ENCODE data around the gene SLC25A42.

SLC25A42 gene

DNA sequence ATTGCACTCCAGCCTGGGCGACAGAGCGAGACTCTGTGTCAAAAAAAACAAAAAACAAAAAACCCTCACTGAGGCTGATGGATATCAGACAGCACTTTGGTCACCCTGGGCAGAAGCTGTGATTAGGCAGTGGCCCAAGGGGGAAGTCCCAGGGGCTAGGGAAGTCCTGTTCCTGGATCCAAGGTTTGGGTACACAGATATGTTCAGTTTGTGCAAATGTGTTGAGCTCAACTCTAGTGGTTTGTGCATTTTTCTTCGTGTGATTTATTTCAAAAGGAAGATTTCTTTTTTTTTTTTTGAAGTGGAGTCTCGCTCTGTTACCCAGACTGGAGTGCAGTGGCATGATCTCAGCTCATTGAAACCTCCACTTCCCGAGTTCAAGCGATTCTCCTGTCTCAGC is 94.0 kb downstream of the SLC25A42 start:
- in situ Hi-C loops (cut with HindIII; ENCODE audit: low sequenced_read_pairs) = no loop called here

DNA sequence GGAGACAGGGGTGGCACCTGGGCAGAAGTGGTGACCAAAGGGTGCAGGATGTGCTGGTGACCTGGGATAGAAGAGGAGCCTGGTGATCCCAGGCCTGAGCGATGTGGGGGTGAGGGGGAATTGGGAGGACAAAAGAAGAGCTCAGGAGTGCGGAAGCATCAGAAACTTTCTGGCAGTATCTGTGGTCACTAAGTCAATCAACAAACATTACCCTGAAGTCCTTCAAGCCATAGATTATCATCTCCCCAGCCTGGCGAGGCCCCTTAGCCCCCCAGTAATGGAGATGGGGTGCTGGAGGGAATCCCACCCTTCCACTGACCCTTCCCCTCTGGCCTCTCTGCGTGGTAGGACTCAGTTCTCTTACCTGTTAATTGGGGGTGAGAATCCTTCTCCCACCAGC is 95.7 kb downstream of the SLC25A42 start:
- in situ Hi-C loops (cut with HindIII; ENCODE audit: low sequenced_read_pairs) = no loop called here

DNA sequence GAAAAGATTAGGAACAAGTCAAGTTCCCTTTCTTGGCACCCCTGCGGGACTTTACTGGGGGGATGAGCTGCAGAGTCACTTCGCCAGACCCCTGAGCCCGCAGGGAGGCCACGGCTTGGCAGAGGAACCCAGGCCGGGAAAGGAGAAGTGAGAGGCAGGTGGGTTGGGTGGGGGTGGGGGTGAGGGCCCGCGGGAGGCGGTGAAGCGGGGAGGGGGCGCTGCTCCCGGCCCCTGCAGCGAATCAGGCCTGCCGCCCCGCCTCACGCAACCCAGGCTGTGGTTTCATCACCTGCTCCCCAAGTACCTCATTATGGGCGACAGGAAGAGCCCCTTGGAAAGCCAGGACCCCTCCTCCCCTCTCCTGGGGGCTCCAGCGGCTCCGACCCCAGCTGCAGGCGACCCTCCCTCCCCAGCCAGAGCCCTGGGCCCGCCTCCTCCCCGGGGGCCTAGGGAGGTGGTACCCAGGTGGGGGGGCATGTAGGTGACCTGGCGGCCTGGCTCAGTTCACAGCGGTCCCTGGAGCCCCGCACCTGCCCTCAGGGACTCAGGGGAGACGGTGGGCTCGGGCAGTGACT is 96.8 kb downstream of the SLC25A42 start:
- in situ Hi-C loops (cut with HindIII; ENCODE audit: low sequenced_read_pairs) = no loop called here

DNA sequence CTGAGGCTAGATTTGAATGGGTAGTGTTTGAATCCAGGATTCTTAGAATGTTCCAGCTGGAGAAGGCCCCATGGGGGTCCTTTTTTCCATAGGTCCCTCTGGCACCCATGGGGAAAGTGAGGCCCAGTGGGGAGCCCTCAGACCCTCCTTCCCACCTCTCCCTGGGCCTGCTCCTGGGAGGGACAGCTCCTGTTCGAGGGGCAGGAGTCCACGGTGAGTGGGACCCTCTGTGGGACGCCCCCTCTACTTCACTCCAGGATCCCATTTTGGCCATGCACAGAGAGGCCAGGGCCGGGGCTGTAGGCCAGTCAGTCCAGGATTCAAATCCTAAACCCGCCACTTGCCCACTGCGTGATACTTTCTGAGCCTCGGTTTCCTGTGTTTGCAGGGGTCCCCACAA is 98.7 kb downstream of the SLC25A42 start:
- in situ Hi-C loops (cut with HindIII; ENCODE audit: low sequenced_read_pairs) = no loop called here
